GM19468 (cell line): ENCODE data around the gene STIM2.
"Not testable (repeated sequence)": the region's sequence is repeated elsewhere in the genome, so short reads cannot be mapped to it uniquely, and the experiment has no call there.

Experiments
- ATAC-seq: cut with Tn5 transposase; IDR thresholded peaks from one replicate; pipeline ENCODE4 v1.9.1; 2021; ENCODE audit warnings: mild to moderate bottlenecking, moderate library complexity, moderate number of reproducible peaks; ENCODE audit not compliant: unreplicated experiment; ENCODE audit errors: extremely low read depth

Gene STIM2

DNA sequence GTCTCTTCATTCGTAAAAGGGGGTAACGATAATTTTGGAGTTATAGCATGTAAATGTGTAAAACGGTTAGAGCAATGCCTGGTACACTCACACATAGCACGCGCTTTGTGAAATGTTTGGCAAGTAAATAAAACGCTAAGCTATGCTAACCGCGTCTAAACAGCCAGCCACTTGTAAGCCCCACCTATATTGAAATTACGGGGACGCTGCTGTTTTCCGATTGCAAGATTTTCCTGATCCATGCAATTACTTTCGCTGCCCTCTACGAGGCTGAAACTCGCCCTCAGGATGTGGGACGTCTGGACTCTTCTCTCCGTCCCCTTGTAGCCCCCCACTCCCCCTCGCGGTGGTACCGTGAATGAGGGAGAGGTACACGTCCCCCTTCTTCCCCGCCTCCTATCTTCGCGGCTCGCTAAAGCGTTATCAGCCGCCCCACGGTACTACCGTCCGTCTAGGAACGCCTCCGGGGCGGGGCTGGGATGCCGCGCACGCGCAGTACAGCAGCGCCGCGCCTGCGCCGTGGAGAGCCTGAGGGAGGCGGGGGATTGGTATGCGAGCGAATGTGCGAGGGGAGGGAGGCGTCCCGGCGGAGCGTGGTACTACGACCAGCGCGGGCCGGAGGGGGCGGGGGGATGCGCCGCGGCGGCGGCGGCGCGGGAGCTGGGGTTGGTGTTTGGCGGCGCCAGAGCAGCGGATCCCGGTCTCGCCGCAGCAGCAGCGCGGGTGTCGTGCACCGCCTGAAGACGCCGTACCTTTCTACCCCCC is at the start of gene STIM2:
STIM2 (plus strand) TSS at position 685 of the 765 bp plus-strand sequence.
- peak; percentile 69 for ATAC-seq

DNA sequence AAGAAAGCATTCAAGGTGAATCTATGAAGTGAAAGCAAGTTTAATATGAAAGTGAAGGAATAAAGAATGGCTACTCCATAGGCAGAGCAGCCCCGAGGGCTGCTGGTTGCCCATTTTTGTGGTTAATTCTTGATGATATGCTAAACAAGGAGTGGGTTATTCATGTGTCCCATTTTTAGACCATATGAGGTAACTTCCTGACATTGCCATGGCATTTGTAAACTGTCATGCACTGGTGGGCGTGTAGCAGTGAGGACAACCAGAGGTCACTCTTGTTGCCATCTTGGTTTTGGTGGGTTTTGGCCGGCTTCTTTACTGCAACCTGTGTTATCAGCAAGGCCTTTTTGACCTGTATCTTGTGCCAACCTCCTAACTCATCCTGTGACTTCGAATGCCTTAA is 49.1 kb upstream of the STIM2 start:
- not testable (repeated sequence) for ATAC-seq

DNA sequence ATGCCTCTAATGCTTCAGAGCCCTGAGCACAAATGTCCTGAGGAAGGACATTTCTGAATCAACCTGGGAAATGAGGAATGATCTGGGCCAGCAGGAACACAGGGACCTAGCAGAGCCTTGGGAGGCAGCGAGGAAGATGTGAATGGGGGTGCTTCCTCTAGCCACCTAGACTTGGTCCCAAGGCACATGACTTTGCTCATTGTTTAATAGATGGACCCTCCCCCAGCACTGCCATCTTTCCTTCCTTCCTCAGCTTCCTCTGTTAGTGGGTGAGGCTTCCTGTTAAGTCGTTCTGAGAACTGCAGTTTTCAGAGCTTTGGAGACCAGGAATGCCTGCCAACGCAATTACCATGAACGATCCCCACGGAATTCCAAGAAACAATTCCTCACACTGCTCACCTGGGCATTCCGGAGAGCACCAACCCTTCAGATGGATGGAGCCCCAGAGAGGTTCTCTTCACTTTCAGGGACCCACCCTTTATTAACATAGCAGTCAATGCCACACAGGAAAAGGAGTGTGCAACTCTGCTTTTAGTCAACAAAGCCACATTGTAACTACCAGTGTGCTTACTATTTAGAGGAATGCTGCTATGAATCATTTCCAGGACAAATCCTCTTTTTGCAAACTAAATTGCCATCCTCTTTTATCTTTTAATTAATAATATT is 48.5 kb upstream of the STIM2 start:
- no peak for ATAC-seq

DNA sequence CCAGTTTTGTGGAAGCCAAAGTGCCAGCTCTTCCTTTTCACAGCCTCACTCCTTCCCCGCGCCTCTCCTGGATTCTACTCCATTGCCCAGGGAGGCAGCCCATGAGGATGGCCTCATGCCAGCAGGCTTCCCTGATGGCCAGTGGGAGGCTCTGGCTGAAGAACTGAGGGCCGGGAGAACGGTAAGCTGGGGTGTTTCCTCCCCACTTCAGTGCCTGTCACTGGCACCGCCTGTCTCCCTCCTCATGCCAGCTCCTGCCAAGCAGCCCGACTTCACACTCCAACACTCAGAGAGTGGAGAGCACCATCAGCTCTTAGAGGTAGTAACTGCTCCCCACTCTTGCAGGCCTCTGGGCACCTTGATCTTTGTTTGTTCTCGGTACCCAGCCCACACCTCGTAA is 46.9 kb upstream of the STIM2 start:
- no peak for ATAC-seq

DNA sequence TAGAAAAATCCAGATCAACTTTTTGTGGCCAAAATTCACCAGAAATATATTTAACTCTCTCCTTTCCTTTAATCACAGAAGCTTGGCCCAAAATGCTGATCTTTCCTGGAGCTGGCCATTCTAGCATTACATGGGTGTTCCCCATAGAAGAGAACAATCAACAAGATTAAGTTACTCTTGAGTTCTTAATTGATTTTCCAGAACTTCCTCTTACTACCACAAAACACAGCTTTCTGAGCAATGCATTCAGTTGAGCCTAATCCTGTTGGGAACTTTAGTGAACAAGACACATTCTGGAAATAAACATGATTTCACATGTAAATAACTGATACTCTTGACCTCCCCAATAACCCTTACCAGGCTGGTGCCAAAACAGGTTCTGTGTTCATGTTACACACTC is 45.4 kb upstream of the STIM2 start:
- no peak for ATAC-seq

DNA sequence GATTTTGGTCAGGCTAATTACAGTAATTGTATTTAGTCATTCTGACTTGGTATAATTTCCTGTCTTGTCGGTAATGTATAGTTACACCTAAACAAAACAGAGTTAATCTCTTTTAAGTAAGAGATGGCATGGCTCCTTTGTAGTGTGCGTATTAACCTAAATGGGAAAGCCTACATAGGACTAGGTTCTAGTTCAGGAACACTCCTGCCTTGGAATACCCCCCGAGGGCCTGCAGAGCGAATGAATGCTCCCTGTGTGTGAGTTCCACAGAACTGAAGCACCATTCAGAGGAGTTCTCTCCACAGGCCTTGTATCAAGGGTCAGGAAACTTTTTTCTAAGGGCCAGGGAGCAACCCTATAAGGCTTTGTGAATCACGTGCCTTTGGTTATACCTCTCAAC is 44.9 kb upstream of the STIM2 start:
- ATAC-seq, result no peak

DNA sequence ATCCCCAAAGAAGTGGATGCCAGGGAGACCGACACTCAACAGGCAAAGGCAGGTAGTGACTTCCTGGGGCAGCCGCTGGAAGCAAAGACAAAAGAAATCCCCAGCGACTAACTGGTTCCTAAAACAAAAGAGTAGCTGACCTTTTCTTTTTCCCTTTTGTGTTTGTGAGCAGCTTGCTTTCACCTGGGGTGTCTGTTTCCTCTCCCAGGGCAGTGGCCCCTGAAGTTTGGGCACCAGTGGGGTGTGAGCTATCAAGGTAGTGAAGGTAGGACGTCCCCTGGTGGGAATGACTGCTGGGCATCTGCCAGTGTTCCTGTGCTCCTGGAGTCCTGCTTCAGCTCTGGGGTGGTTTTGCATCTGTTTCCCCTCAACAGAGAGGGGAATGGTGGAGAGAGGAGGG is 41.6 kb upstream of the STIM2 start:
- no peak for ATAC-seq

DNA sequence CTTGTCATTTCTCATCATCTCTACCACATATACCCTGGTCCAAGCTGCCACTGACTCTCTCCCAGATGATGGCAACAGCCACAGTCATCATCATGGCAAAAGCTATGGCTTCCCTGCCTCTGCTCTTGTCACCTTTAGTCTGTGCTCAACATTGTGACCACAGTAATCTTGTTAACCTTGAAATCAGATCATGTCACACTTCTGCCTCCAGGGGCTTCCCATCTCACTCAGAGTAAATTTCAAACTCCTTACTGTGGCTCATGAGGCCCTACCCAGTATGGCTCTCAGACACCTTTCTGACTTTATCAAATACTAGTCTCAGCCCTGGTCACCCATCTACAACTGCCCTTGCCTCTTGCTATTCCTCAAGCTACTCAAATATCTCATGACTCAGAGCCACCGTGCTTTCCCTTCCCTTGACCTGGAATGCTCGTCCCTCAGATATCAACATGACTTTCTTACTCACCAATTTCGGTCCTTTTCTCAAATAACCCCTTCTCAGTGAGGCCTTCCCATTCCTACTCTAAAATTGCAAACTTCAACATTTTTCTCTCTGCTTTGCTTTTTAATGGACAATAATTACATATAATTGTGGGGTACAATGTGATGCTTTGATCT is 41.1 kb upstream of the STIM2 start:
- no peak for ATAC-seq

DNA sequence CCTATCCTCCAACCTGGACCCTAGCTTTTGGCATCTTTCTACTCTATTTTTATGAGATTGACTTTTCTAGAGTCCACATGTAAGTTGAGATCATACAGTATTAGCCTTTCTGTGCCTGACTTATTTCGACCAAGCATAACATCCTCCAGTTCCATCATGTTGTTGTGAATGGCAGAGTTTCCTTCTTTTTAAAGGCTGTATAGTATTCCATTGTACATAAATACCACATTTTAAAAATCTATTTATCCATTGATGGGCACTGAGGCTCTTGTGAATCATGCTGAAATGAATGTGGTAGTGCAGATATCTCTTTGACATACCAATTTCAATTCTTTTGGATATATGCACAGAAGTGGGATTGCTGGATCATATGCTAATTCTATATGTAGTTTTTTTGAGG is 40.3 kb upstream of the STIM2 start:
- no peak for ATAC-seq

DNA sequence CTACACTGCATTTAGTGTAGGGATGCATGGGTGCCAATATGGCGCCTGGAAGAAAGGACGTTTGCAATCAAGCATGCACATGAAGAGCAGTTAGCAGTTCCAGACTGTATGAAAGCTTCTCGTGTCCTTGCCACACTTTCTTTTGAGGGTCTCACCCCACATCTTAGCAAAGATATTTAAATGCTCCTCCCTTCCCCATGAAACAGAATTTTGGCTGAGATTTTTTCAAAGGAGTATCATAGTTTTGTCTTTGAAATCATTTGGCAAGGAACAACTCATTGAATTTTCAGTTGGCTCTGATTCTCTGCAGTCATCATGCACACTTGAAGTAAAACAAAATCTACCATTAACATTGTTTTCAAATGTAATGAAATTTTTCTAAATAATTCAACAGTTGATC is 39.6 kb upstream of the STIM2 start:
- ATAC-seq, result no peak

DNA sequence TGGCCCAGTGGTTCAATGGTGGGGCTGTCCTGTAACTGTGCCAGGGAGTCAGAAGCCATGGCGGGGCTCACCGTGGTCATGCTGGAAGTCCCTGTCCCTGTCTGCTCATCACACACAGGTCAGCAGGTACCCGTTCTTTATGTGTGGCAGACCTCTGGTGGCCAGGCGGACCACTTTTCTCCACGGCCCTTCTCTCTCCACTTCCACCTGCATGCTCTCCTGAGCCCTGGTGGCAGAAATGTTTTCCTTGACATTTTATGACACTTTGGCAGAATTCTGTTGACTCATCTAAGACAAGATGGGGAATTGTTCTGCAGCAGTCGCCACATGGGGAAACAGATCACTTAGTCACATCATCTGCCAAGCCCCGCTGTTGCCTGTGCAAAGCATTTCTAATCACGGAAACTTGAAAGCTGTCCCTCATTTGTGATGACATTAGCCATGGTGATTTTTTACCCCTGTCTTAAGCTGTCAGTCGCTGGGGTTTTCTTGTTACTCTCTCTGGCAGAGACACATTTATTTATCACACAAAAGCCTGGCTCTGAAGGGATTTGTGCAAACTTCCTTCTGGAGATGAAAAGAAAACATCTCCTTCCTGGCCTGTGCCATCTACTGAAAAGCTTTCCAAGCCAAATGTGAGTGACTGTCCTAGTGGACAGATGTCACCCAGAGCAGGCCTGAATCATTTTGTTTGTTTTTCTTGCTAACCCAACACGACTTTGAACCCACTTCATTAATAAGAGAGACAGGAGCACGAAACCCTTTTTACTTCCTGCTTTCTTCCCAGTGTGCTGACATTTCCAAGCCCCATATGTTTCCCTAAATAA is 38.8 kb upstream of the STIM2 start:
- ATAC-seq, result no peak

DNA sequence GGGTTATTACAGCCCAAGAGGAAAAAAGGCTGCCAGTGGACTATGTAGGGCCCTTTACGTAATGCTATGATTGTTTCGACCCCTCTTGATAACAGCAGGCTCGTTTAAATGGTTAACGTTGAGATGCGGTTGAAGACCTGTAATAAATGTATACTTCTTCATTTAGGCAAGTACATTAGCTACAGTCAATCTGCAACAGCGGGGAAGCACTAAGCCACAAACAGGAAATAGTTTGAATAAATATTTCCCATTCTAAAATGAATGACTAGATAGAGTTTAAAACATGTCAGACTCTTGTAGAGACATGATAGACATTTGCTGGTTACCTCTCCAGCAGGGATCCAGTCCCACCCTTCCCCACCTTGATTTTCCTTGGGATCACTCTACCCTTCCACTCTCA is 38.1 kb upstream of the STIM2 start:
- peak; percentile 19 for ATAC-seq

DNA sequence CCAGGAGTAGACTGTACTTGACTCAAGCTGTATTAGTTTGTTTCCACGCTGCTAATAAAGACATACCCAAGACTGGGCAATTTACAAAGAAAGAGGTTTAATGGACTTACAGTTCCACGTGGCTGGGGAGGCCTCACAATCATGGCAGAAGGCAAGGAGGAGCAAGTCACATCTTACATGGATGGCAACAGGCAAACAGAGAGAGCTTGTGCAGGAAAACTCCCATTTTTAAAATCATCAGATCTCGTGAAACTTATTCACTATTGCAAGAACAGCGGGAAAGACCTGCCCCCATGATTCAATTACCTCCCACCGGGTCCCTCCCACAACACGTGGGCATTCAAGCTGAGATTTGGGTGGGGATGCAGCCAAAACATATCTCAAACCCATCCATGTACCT is 37.7 kb upstream of the STIM2 start:
- not testable (repeated sequence) for ATAC-seq

DNA sequence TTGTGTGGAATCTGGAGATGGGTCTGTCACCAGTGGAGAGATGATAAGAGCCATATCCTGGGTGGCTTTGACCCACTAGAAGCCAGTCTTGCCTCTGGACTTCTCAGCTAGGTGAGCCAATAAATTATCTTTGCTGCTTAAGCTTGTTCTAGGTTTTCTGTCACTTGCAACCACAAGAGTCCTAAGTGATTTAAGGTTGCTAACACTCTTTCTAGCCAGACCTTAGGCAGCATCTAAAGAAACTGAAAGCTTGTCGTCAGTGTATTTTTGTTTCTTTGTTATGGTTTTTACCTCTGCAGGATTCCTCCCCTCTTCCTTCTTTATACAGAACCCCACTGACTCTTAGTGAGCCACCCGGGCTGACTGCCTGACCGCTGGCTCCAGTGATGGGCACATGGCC is 37.1 kb upstream of the STIM2 start:
- no peak for ATAC-seq

DNA sequence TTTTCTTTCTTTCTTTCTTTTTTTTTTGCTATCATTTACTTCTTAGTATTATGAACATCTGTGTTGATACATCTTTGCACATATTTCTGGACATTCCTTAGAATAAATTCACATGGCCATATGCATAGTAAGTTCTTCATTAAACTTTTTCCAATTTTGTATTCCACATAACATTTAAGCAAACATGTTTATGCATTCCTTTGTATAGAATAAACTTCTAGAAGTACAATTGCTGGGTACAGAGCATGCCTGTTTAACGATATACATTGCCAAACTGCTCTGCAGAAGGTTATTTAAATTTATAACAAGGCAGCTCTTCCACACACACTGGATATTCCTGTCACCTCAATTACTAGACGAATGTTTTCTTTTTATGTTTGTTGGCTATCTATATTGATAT is 36.0 kb upstream of the STIM2 start:
- no peak for ATAC-seq

DNA sequence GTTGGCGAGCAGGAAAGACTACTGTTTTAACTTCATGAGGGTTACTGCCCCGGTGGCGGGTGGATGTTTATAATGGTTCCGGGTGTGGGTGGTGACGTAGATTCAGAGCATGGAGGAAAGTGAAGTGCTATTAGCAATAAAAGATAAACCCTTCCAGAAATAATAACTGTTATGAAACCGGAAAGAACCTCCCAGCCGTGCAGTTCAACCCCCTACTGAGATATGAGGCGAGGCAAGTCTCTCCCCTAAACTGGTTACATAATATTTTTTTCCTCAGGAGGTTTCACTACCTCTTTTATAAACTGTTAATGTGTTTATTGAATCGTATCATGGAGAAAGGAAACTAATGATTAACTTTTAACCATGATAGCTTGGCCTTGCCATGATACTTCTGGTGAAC is 33.9 kb upstream of the STIM2 start:
- peak; percentile 93 for ATAC-seq

DNA sequence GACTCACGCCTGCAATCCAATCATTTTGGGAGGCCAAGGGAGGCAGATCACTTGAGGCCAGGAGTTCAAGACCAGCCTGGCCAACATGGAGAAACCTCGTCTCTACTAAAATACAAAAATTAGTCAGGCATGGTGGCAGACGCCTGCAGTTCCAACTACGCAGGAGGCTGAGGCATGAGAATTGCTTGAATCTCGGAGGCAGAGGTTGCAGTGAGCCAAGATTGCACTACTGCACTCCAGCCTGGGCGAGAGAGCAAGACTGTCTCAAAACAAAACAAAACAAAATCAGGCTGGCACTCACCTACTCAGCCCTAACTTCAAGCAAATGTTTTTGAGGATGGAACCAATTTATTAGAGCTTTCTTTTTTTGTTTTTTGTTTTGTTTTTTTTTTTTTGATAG is 33.3 kb upstream of the STIM2 start:
- not testable (repeated sequence) for ATAC-seq

DNA sequence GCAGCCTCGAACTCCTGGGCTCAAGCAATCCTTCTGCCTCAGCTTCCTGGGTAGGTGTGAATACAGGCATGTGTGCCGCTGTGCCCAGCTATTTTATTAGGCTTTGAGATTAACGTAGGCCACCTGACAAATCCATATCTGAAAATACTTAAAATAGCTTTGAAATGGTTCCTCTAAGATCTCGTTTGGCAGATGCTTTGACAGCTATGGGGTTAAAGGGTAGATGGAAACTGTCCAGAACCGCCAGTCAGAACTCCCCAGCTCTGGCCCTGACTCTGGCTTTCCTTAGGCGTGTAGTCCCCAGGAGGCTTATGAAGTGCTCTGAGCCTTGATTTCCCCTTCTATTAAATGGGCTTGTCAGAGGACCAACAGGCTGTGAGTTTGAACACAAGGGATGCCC is 32.8 kb upstream of the STIM2 start:
- no peak for ATAC-seq

DNA sequence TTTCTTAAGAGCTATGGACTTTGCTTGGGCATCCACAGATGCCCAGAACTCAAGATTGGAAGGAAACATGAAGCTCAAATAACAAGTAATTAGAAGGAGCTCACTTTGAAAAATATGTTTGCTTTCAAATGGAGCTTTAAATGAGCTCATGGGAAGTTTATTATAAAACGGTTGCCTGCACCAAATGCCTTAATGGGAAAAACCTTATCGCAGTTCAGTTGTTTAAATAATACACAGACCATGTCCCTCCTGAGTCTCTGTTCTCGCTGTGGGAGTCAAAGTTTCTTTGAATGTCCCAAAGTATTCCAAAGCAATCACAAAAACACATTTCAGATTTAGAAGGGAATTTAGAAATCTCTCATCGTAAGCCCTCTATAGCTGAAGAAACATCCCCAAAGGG is 31.6 kb upstream of the STIM2 start:
- ATAC-seq, result no peak

DNA sequence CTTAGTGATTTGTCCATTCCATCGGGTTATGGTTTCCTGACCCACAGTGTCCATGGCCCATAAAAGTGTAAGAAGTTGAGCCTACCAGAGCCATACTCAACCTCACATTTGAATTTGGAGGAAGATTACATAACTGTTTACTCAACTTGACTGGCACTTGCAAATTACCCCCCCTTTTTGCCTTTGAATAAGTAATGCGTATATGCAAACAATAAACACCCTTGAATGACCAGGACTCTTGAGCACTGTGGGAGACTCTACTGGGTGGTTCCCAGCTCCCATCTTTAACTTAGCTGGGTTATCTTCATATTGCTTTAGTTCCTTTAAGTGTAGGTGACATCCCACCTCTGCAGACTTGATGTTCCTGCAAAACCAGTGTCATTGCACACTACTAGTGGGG is 30.6 kb upstream of the STIM2 start:
- no peak for ATAC-seq

DNA sequence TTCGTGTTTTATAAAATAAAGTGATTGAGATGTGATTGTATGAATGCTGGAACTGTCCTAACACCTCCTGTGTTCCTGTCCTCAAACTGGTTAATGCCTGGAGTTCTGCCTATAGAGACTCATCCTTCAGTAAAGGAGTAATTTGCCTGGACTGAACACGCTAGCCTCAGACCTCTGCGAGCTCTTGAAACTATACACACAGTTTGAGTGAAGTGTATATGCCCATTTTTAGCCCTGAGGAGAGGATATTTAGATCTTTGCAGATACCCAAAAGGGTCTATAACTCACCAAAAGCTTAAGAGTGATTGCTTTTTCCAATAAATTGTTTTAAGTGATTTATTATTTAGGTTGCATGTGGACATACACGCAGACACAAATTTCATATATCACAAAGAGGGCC is 29.9 kb upstream of the STIM2 start:
- no peak for ATAC-seq
